HG02870 (cell line): ENCODE measurements around the gene C1orf105.
"Not testable (repeated sequence)": the region's sequence is repeated elsewhere in the genome, so short reads cannot be mapped to it uniquely, and the experiment has no call there.

ENCODE experiments used
- ATAC-seq: cut with Tn5 transposase; IDR thresholded peaks from one replicate; pipeline ENCODE4 v1.9.1; 2021; ENCODE audit warnings: mild to moderate bottlenecking, moderate library complexity; ENCODE audit not compliant: unreplicated experiment

Gene C1orf105

DNA sequence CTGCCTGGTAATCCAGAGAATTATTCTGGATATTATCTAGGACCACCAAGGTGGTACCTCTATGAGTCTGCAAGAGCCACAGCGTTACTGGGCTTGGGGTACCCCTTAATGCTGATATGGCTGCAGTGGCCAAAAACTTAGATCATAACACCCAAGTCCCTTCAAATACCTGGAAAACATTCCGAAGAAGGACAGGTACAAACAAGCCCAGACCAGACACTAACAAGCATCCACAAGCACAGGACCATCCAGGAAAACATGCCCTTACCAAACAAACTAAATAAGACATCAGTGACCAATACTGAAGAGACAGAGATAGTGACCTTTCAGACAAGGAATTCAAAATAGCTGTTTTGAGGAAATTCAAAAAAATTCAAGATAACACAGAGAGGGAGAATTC is 2.9 kb downstream of the C1orf105 start:
- no peak for ATAC-seq

DNA sequence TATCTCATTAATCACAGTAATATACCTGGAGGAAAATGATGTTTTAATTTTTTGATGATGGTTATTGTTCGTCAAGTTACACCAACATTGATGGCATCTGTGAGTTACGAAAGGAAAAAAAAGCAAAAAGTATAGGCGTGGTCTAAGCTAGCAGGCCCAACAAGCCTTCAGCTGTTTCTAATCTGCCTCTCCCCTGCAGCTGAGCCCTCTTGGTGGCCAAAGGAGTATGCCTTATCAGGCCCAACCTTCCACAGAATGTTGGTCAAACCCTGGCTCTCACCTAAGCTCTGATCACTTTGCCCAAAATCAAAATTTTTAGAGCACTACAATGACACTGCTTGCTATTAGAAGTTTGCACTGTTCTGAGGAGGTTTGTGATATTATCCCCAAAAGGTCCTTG is 4.9 kb downstream of the C1orf105 start:
- no peak for ATAC-seq

DNA sequence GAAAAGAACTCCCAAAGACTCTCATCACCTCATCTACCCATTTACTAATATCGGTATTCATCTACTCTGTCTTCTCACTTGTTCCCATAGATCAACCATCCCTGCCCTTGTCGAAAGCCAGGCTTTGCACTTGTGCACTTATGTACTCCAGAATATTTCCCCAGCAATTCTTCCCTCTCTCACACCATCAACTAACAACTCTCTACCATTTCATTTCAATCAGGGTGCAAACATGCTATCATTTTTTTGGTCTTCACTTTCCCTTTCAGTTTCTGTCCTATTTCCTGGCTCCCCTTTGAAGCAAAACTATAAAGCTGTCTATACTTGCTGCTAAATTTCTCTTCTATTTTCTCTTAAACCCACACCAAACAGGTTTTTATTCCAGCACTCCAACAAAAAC is 6.7 kb downstream of the C1orf105 start:
- ATAC-seq: no peak

DNA sequence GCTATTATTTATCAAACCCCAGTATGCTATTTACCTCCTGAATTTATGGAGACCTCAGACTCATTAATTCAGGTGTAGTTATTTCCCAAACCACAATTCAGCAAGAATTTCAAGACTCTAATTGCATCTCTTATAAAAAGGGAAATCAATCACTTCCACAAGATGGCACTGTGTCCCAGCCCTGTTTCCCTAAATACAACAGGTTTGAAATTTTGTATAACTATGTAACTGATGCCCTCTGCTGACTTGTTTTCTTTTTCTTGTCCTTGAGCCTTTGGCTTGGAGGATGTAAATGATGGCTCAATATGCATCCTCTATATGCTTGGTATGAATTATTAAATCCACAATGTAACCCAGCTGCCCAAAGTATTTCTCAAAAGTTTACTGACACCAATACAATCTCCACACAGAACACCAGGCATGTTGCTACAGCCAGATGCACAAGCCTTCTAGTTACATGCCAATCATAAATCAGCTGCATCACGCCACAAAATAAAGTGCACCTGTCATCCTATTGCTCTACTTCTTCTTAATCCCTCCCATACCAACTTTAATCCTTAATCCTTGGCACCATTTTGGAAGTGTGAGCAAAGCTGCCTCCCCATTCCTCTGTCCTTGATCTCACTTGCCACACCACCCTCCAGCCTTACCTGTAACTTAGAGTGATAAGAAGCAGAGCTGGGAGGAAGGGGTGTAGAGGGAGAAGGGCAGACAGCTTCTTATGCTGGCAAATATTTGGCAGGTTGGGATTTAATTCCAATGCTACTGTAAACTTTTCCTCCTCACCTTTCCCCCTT is 9.0 kb downstream of the C1orf105 start:
- ATAC-seq: no peak

DNA sequence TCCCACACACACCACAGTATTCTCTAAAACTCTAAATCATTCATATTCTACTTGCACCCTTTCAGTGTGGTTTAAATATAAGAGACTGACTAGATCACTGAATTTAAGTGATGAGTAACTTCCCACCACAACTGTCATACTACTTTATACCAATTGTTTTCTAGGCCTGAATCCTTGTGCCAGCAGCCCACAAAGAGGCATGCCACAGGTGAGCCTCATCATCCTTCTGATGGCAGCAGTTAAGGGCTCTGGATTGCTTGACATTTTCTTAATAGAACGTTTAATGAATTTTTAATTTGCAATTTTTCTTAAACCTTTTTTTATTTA is 9.6 kb downstream of the C1orf105 start:
- no peak for ATAC-seq

DNA sequence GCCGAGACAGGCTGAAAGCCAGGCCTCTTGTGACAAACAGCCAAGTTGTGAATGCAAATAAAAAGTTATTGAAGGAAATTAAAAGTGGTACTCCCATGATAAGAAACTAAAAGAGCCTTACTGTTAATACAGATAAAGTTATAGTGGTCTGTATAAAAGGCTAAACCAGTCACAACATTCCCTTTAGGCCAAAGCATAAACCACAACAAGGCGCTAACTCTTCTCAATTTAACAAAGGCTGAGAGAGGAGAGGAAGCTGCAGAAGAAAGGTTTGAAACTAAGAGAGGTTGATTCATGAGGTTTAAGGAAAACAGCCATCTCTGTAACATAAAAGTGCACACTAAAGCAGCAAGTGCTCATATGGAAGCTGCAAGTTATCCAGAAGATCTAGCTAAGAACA is 10.7 kb downstream of the C1orf105 start:
- ATAC-seq: no peak

DNA sequence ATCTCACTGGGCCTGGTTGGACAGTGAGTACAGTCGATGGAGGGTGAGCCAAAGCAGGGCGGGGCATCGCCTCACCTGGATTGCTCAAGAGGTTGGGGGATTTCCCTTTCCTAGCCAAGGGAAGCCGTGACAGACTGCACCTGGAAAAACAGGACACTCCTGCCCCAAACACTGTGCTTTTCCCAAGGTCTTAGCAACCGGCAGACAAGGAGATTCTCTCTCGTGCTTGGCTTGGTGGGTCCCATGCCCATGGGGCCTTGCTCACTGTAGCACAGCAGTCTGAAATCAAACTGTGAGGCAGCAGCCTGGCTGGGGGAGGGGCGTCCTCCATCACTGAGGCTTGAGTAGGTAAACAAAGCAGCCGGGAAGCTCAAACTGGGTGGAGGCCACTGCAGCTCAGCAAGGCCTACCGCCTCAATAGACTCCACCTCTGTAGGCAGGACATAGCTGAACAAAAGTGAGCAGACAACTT is 11.3 kb downstream of the C1orf105 start:
- no peak for ATAC-seq

DNA sequence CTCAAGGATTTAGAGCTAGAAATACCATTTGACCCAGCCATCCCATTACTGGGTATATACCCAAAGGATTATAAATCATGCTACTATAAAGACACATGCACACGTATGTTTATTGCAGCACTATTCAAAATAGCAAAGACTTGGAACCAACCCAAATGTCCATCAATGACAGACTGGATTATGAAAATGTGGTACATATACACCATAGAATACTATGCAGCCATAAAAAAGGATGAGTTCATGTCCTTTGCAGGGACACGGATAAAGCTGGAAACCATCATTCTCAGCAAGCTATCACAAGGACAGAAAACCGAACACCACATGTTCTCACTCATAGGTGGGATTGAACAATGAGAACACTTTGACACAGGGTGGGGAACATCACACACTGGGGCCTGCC is 16.7 kb downstream of the C1orf105 start:
- ATAC-seq: not testable (repeated sequence)

DNA sequence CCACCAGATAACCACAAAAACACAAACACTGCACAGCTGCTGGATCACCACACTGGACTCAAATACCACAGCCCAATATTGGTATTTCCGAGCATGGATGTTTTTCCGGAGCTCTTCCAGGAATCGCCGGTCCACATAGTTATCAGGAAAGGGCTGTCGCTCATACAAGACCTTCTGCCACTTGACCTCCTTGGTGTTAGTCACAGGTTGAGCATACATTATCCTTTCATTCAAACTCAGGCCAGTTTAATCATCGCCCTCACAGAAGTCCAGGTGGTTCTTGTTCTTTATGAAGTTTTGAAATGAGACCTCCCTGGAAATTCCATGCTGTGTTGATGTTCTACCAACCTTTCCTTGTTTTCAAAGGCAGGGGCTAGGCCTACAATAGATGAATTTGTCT is 21.9 kb downstream of the C1orf105 start:
- no peak for ATAC-seq

DNA sequence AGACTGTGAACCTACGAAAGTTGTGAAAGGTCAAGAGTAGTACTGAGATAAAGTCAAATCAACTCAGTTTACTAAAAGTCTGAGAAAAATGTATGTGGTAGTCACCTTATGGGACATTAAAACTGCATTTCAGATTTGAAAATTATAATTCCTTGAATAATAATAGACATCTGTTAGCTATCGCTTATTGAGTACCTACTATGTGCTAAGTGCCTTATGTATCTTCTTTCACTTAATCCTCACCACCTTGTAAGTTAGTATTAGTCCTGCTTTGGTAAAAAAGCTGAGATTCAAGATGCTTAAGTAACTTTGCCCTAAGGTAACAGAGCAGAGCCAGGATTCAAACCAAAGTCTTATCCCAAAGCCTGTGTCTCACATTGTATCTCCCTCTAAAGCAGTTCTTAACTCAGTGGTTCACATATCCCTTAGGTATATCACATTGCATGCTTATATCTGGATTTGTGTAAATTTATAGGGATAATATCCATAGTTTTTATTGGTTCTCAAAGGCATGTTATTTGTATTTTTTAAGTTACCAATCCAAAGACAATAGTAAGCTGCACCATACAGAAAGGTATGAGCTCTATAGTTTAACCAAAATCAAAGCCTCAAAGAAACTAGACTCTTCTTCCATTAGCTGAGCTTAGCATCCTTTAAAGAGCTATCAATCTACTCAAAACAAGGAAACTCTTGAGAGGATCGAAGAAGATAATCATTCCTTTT is 22.5 kb downstream of the C1orf105 start:
- ATAC-seq: no peak

DNA sequence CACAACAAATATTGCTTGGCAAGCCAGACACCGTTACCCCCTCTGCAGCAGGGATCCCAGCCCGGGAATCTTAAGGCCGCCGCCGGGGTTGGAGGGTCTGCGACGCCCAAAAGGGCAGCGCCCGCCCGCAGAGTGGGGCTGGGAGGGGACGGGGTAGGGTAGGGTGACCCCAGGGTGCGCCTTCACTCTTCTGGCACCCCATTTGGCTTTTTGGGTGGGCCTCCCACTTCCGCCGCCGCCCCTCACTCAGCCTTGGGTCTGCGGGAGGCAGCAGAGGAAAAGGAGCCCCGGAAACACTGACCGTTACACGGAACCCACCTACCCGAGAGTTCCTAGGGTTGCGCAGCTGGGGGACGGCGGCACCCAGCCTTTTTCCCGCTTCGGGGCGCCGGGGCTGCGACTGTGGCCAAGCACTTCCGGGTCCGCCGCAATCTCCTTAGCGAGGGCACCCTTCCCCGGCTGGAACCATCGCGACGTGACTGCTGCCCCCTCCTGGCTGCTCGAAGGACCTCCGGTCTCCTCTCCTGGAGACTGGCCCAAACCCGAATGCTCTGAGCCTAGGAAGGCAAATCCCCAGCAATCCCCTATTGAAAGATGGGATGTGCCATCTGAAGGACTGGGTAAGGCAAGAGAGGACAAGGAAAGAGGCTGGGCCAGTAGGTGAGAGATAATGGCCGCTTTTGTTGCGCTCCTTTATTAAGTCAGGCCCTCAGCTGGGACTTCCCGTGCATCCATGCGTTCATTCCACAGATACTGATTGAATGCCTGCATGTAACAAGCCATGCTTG is 23.4 kb downstream of the C1orf105 start, which contains the start of gene PIGC:
TSS of gene PIGC (minus strand) at position 404 of the 788 bp plus-strand sequence. CDS start 1,447 bp downstream, outside the sequence.
- ATAC-seq: peak; percentile 99

DNA sequence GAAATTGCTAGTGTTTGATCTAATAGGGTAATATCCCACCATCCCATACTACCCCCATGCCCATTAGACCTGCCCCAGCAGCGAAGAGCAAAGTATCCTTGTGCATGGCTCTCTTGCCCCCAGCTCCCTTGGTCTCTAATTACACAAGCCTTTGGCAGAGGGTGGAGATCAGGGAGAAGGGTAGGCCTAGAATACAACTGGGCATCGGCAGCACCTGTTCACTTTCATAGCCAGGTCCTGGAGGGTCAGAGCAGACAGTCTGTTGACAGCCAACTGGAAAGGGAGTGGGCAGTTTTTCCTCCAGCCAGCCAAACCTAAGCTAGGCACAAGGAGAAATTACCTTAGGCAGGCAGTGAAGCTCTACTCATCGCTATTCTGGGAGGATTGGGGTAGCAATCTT is 26.1 kb downstream of the C1orf105 start:
- ATAC-seq: no peak

DNA sequence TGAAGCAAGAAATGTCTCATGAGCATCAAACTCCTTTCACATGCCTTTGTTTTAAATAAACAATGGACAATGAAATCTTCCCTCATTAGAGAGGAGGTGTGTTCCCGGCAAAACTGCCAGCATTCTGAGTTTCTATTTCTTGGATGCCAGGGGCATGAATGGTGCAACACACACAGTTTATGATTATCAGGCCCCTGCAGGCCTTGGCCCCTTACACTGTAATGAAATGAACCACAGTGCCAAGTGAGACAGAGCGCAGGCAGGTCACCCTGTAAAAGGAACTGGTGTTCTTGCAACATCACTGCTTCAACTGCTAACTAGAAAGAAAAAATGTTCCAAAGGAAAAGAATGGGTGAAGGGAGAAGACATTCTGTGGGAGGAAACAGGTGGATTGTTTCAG is 27.2 kb downstream of the C1orf105 start:
- no peak for ATAC-seq

DNA sequence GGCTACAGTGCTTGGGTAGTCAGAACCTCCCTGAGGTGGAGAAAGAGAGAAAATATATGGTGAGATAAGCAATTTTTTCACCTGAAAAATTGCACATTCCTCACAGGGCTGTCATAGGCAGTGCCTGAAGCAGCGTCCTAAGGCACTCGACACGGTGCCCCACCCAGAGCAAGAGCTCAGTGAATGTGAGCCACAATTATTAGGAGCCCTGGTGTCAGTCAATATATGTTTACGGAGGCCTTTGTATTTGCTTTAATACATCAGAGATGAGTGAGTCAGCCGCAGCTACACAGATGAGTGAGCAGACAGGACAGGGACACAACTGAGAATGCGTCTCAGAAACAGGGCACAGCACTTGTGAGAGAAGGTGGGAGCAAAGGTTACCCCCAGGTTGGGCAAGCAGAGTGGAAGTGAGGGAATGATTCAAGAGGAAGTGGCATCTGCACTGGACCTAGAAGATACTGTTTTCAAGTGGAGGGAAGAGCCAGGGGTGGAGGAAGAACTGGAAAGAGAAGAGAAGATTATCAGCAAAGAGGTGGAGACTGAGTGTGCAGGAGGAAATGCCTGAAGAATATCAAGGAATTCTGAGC is 28.6 kb downstream of the C1orf105 start:
- no peak for ATAC-seq

DNA sequence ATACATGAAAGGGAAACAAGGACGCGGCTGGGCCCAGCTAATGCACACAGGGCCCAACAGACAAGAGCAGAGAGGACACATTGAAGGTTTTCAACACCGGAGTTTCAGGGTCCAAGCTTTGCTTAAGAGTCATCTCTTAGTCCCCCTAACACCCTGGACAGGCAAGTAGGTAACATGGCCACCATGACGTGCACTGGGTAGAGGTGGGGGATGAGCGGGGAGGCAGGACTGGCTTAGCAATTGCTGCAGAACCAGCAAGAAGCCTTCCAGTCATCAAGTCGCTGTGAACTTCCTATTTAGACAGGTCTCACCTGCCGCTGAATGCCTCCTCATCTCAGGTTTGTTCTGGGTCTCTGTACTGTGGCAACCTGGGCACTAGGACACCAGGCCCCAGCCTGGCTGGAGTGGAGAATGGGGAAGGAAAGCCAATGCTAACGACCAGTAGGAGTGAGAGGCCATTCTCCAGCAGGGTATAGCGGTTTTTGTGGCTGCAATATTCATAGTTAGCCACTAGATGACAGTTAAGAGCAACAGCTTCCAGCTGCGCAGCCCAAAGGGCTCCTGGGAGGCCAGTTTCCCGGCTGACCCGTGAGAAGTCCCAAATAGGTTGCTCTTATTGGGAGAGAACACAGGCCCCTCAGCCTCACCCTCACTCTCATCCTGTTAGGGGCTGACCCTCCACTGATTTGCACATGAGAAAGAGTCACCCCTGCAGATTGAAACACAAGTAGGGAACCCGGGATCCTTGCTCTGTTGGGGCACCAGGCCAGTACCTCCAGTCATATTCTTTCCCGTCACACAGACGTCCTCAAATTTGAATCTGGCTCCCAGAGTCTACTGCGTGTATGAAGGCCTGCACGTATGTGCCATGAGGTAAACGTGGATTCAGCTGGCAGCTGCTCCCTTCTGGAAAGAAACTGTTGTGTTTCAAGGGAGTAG is 29.4 kb downstream of the C1orf105 start:
- ATAC-seq: peak; percentile 93

DNA sequence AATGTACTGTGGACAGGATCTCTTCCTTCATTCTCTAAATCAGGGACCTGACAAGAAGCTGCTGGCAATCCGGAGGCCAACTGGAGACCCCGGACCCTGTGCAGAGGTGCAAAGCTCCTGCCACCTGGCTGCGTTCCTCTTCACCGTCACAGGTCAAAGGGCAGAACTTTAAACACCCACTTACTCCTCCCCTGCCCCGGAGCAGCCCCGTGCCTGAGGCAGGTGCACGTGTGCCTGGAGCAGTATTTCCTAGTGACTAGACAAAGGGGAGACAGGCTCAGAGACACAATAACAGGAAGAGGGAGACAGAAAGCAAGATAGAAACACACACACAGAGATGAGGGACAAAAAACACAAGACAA is 30.0 kb downstream of the C1orf105 start:
- ATAC-seq: no peak

DNA sequence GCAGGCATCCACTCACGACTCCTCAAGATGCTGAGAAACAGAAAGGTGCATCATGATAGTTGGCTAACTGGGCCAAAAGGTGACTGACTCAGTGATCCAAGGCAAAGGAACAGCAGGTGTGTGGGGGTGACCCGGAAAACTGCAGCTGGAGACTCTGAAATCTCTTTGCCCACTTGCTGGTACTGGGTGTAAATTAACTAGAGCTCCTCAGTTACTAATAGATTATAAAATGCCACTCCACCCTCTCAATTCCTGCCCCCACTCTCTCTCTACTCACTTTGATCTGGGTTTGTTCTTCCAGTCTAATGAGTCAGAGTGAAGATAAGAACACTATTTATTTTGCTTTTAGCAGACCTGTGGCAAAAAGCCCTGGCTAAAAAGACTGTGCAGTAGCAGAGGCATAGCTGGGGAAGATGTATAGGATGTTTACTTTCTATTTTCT is 30.5 kb downstream of the C1orf105 start:
- no peak for ATAC-seq

DNA sequence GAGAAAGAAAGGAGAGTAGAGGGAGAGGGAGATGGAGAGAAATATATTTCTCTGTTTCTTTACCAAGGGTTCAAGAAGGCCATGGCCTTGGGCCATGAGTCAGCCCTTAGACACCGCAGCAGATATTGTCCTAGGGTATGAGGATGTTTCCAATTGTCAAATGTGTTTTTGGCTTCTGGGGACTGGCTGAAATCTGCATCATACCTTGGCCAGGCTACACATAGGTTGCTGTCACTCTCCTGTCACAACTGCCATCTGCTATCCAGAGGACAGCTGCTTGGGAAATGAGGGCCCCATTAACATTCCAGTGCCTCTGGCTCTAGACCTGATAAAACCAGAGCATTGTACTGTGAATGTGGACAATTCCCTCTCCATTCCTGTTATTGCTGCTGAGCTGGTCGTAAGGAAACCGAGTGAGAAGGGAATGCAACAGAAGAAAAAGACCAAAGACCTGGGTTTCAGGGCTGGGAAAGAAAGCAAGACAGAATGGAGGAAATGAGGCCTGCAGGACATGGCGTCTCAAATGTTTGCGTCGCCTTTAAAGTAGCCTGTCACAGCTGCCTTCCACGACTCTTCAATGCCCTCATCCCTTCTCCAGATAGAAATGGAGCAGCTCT is 32.2 kb downstream of the C1orf105 start:
- ATAC-seq: no peak

DNA sequence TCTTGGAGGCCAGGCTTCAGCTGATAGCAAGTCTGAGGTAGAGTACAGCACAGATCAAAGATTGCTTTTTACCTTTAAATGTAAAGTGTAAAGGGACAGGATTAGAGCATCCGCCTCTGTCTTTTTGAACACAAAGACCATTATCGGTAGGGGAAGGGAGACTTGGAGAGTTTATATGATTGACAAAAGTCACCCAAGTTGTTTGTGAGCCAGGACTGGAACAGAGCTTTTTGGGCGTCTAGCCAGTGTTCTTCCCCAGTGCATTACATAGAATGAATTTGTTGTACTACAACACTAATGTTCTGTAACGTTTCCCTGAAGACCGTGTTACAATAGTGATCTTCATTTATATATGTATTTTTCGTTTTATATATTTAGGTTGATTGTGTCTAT is 32.7 kb downstream of the C1orf105 start:
- ATAC-seq: no peak

DNA sequence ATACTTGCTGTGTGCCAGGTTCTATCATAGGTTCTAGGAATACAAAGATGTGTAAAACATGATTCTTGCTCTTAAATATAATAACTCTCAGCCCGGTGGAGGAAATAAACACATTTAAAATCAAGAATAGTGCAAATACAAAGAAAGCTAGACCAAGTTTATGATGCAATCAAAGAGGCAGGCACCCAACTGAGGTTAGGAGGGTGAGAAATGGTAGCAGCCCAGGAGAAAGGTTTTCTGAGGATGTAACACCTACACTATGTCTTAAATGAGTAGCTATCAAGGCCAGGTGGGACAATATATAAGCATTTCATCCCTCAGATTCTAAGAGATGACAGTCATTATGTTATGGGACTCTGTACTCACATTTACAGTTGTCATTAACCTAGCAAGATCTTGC is 33.1 kb downstream of the C1orf105 start:
- ATAC-seq: no peak
